HL-60 (cell line): ENCODE data around the gene TMEM254.
"Not testable (repeated sequence)": the region's sequence is repeated elsewhere in the genome, so short reads cannot be mapped to it uniquely, and the experiment has no call there.

Experiments
- DNase-seq, 2 experiments: peaks; one replicate each; pipeline ENCODE4 v3.0.0-alpha.2; 2010 to 2020; ENCODE audit warnings: low read depth in 1 of 2, low spot score in 1 of 2
- H3K27ac ChIP-seq: fragments of 250-450 bp; sonication (Bioruptor Pico); replicated peaks from 2 replicates; pipeline ENCODE4 v1.5.1; 2020; ENCODE audit warnings: mild to moderate bottlenecking, moderate library complexity
- H3K27me3 ChIP-seq: fragments of 250-450 bp; sonication (Bioruptor Pico); 2 replicates; pipeline ENCODE4 v1.5.1; 2021; ENCODE audit warnings: mild to moderate bottlenecking, moderate library complexity; ENCODE audit not compliant: insufficient read depth, poor library complexity, severe bottlenecking
- H3K4me3 ChIP-seq: replicated peaks from 2 replicates; pipeline ENCODE4 v1.5.1; 2011; ENCODE audit warnings: mild to moderate bottlenecking, control low read depth, low read length; ENCODE audit not compliant: insufficient read depth
- GABPA ChIP-seq: IDR thresholded peaks from 2 replicates; pipeline ENCODE4 v1.6.1; 2012; ENCODE audit warnings: low read depth
- POLR2AphosphoS5 ChIP-seq: IDR thresholded peaks from 2 replicates; pipeline ENCODE4 v1.6.1; 2012; ENCODE audit warnings: low read depth
- REST ChIP-seq: IDR thresholded peaks from 2 replicates; pipeline ENCODE4 v1.6.1; 2012; ENCODE audit warnings: low read depth; ENCODE audit not compliant: insufficient replicate concordance
- SPI1 ChIP-seq: IDR thresholded peaks from 2 replicates; pipeline ENCODE4 v1.6.1; 2012; ENCODE audit warnings: low read depth, mild to moderate bottlenecking, borderline replicate concordance
- long read RNA-seq: library from polyadenylated mRNA; unstranded; transcript quantifications from one replicate; pipeline ENCODE4 v2.0.0, GENCODE V29; 2020
- TF ChIP-seq, protein P1 (sequence below): IDR thresholded peaks from one replicate; pipeline ENCODE4 v1.5.1; 2011; ENCODE audit warnings: low read length, control low read depth, inconsistent platforms; ENCODE audit not compliant: insufficient read depth

Gene TMEM254
- long read RNA-seq, transcript TMEM254-209 (4 exons, 1,963 nt): minor isoform, 14 of 73 reads
- long read RNA-seq, transcript TMEM254-205 (4 exons, 2,042 nt): major isoform, 42 of 73 reads
- long read RNA-seq, transcript TMEM254-207 (5 exons, 847 nt): minor isoform, 7 of 73 reads
- long read RNA-seq, partial matches to known transcripts: 0 of 73 reads
- long read RNA-seq, other reads (novel, unspliced or antisense): 6 of 73 reads

GRCh38 chr10:80078448-80079311 is at the start of gene TMEM254:
Gene TMEM254 (plus strand): TSS chr10:80078665. CDS start chr10:80078700, 35 bp downstream.
- peak within 1 kb of the TSS; percentile 87 for H3K27ac ChIP-seq
- H3K4me3 ChIP-seq: peak within 1 kb of the TSS; percentile 96
- H3K27me3 ChIP-seq: no peaks in the 10 kb centered on the region
- TF ChIP-seq GABPA (no peak), REST (no peak), POLR2AphosphoS5 (peak; percentile 27; the same call in 1 of the 2 replicates), SPI1 (no peak)
- TF ChIP-seq, protein P1, sequence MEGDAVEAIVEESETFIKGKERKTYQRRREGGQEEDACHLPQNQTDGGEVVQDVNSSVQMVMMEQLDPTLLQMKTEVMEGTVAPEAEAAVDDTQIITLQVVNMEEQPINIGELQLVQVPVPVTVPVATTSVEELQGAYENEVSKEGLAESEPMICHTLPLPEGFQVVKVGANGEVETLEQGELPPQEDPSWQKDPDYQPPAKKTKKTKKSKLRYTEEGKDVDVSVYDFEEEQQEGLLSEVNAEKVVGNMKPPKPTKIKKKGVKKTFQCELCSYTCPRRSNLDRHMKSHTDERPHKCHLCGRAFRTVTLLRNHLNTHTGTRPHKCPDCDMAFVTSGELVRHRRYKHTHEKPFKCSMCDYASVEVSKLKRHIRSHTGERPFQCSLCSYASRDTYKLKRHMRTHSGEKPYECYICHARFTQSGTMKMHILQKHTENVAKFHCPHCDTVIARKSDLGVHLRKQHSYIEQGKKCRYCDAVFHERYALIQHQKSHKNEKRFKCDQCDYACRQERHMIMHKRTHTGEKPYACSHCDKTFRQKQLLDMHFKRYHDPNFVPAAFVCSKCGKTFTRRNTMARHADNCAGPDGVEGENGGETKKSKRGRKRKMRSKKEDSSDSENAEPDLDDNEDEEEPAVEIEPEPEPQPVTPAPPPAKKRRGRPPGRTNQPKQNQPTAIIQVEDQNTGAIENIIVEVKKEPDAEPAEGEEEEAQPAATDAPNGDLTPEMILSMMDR: no peak
- DNase-seq: peak; percentile 62 to 93

DNA sequence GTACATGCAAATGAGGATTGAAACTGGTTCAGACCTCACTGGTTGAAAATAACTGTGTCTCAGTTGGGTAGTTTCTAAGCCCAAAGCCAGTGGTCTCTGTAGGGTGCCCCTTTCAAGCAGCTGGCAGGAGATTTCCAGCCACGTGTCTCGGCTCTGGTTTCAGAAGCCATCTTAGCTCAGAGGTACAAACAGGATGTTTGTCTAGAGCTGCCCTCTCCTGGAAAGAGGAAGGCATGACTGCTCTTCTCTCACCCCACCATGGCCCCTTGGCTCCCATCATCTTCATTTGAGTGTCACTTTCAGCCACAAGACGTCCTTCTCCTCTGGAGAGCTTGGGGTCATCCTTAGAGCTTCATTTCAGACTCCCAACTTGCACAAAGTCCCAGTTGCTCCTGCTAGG is 49.3 kb upstream of the TMEM254 start:
- not testable (repeated sequence) for H3K27ac ChIP-seq, H3K4me3 ChIP-seq, H3K27me3 ChIP-seq
- TF ChIP-seq, protein P1: peak; percentile 18
- peak in 1 of 2 experiments; percentile 36 for DNase-seq

DNA sequence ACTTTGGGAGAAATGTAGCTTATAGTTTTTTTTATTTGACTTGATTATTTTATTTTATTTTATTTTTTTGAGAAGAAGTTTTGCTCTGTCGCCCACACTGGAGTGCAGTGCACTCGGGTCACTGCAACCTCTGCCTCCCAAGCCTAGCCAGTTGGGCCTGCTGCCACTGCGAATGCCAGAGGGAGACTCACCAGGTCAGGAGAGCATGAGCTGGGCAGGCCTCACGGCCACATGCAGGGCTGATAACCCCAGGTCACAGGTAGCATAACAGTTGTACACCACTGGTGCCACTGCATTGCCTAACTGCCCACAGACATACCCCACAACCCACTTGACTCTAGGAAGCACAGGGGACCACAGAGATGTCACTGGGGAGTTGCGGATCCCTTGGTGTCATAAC is 48.6 kb upstream of the TMEM254 start:
- not testable (repeated sequence) for H3K27ac ChIP-seq, DNase-seq, H3K4me3 ChIP-seq, H3K27me3 ChIP-seq

- Histone ChIP-seq H3K27me3 (no peaks in the 10 kb centered on the region), H3K4me3 (no peak overlapping the region), H3K27ac (no peak overlapping the region)
- TF ChIP-seq POLR2AphosphoS5 (no peak), REST (no peak), GABPA (no peak), SPI1 (no peak)
- TF ChIP-seq, protein P1: no peak
- no peak for DNase-seq
Measured at GRCh38 chr10:80032503-80032902, 46.0 kb upstream of the TMEM254 start.

DNA sequence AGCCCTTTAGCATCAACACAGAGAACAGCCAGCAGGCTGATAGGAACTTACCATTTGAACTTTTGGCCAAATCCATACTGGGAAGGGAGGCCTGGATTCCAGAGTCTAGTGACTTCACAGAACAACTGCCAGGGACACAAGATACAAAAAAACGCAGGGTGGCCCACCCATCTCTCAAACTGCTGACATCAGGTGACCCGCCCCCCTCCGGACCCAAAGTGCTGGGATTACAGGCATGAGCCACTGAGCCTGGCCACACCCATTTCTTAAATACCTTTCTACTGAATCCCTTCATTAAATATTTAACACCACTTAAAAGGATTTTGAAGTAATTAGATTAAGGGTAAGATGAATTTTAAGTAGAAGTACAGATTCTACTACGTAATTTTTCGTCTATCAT is 43.7 kb upstream of the TMEM254 start:
- not testable (repeated sequence) for DNase-seq

DNA sequence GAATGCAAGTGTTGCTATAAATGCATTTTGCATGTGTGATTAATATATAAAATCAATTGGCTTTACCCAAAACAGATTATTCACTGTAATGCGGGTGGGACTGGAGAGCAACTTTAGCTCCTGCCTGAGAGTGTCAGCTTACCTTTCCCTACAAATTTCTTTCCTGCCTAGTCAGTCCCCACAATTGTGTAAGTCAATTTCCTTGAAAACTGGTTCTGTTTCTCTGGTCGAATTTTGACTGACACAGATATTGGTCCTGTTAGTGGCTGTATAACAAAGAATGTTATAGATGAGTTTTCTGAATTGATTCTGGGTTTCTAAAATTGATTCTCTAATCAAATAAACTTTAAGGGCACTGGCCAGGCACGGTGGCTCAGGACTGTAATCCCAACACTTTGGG is 43.0 kb upstream of the TMEM254 start:
- not testable (repeated sequence) for DNase-seq, H3K4me3 ChIP-seq, H3K27ac ChIP-seq, H3K27me3 ChIP-seq

More for the DNA sequence above, 43.7 kb upstream of the TMEM254 start:
- not testable (repeated sequence) for H3K27ac ChIP-seq, H3K27me3 ChIP-seq, H3K4me3 ChIP-seq

DNA sequence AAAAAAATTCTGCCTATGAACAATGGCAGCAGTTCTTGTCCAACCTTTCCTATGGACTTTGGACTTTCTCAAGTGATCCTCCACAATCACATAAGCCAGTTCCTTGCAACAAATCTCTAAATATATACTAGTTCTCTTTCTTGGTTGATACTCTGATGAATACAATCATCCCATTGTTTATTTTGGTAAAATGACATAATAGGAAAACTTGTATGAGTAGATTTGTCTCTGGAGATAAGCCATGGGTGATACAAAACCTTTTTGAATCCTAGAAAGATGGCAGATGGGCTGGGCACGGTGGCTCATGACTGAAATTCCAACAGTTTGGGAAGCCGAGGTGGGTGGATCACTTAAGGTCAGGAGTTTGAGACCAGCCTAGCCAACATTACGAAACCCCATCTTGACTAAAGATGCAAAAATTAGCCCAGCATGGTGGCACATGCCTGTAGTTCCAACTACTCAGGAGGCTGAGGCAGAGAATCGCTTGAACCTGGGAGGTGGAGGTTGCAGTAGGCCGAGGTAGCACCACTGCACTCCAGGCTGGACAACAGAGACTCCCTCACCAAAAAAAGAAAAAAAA is 41.5 kb upstream of the TMEM254 start:
- not testable (repeated sequence) for DNase-seq, H3K27me3 ChIP-seq, H3K4me3 ChIP-seq, H3K27ac ChIP-seq
